HFFc6 (cell line): ENCODE measurements around the gene TYW1B. TPM values are rescaled to one million over a fixed set of nuclear protein-coding genes. Genes with fewer than 3 reads are reported as not detected.
"Not testable (repeated sequence)": the region's sequence is repeated elsewhere in the genome, so short reads cannot be mapped to it uniquely, and the experiment has no call there.

Source experiments
- DNase-seq: peaks from one replicate; pipeline ENCODE4 v3.0.0-alpha.2; 2018
- H3K27ac Mint-ChIP-seq: 2 replicates; pipeline ENCODE4 v1.8.0; 2020; ENCODE audit warnings: mild to moderate bottlenecking, mixed read lengths
- H3K27me3 Mint-ChIP-seq: 2 replicates; pipeline ENCODE4 v1.8.0; 2021; ENCODE audit warnings: mild to moderate bottlenecking, moderate library complexity, mixed read lengths; ENCODE audit not compliant: insufficient read depth
- H3K36me3 Mint-ChIP-seq: 2 replicates; pipeline ENCODE4 v1.8.0; 2021; ENCODE audit warnings: low read depth, mixed read lengths
- H3K4me1 Mint-ChIP-seq: 2 replicates; pipeline ENCODE4 v1.8.0; 2020; ENCODE audit warnings: low read depth, mixed read lengths
- H3K4me3 Mint-ChIP-seq: 2 replicates; pipeline ENCODE4 v1.8.0; 2020; ENCODE audit warnings: mild to moderate bottlenecking, moderate library complexity, mixed read lengths
- H3K9me3 Mint-ChIP-seq: 2 replicates; pipeline ENCODE4 v1.8.0; 2020; ENCODE audit warnings: mild to moderate bottlenecking, mixed read lengths
- total RNA-seq, 6 experiments: library from RNA; stranded (reverse); fragmentation: NEBNext Ultra II Directional; extraction: Animal tissue kit (Norgen Biotek cat#: 25700); gene quantifications; 2 replicates in 1 of 6; 3 replicates in 5 of 6; pipeline ENCODE4 v1.2.3, GENCODE V29; 2021
- TF ChIP-seq, protein P1 (sequence below): fragments of 200-600 bp; sonication (generic); IDR thresholded peaks from 2 replicates; pipeline ENCODE4 v1.5.0; 2021; ENCODE audit warnings: antibody characterized with exemption, mild to moderate bottlenecking

The TYW1B gene
- total RNA-seq, 6 experiments from 2014 or later: 3.0 to 3.9 (median 3.6) TPM

DNA sequence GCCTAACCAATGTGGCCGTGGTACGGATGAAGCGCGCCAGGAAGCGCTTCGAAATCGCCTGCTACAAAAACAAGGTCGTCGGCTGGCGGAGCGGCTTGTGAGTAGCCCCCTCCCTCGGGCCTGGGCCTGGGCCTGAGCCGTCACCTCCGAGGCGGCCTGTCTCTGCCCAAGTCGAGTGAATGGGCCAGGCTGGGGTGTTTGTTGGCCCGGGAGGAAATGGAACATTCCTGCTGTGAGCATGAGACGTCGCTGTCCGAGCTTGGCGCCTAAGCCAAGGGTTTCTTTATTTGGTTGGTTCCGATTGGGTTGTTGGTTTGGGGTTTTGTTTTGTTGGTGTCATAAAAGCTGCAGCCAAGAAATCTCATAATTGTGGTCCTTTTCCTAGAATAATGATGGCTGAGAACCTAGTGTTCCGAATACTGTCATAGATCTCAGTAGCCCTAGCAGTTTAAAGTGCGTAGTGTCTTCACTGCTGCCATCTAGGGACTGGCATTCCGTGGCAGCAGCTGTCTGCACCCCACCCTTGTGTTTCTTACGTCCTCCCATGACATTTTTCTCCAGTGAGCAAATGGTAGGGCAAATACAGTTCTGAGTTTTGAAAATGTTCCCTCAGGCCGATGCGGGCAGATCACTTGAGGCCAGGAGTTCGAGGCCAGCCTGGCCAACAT is 1.8 kb upstream of the TYW1B start:
- peak; percentile 90 for DNase-seq
- TF ChIP-seq, protein P1, sequence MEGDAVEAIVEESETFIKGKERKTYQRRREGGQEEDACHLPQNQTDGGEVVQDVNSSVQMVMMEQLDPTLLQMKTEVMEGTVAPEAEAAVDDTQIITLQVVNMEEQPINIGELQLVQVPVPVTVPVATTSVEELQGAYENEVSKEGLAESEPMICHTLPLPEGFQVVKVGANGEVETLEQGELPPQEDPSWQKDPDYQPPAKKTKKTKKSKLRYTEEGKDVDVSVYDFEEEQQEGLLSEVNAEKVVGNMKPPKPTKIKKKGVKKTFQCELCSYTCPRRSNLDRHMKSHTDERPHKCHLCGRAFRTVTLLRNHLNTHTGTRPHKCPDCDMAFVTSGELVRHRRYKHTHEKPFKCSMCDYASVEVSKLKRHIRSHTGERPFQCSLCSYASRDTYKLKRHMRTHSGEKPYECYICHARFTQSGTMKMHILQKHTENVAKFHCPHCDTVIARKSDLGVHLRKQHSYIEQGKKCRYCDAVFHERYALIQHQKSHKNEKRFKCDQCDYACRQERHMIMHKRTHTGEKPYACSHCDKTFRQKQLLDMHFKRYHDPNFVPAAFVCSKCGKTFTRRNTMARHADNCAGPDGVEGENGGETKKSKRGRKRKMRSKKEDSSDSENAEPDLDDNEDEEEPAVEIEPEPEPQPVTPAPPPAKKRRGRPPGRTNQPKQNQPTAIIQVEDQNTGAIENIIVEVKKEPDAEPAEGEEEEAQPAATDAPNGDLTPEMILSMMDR: peak; percentile 68
- Mint-ChIP-seq H3K27ac (peak overlapping the region; percentile 94), H3K4me3 (peak overlapping the region; percentile 93), H3K4me1 (peaks cover 22% of the 10 kb centered on the region; the same call in 1 of the 2 replicates), H3K36me3 (peaks cover 21% of the 10 kb centered on the region)
- not testable (repeated sequence) for H3K9me3 Mint-ChIP-seq, H3K27me3 Mint-ChIP-seq

DNA sequence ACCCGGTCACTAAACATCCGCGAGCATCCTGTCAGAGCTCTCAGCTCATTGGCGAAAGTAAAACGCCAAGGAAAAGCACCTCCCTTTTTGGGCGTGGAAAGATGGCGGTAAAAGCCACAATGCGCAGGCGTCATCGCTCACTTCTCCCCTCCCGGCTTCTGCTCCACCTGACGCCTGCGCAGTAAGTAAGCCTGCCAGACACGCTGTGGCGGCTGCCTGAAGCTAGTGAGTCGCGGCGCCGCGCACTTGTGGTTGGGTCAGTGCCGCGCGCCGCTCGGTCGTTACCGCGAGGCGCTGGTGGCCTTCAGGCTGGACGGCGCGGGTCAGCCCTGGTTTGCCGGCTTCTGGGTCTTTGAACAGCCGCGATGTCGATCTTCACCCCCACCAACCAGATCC is 1.3 kb upstream of the TYW1B start:
- not testable (repeated sequence) for H3K9me3 Mint-ChIP-seq
- H3K4me1 Mint-ChIP-seq: peaks cover 24% of the 10 kb centered on the region

DNA sequence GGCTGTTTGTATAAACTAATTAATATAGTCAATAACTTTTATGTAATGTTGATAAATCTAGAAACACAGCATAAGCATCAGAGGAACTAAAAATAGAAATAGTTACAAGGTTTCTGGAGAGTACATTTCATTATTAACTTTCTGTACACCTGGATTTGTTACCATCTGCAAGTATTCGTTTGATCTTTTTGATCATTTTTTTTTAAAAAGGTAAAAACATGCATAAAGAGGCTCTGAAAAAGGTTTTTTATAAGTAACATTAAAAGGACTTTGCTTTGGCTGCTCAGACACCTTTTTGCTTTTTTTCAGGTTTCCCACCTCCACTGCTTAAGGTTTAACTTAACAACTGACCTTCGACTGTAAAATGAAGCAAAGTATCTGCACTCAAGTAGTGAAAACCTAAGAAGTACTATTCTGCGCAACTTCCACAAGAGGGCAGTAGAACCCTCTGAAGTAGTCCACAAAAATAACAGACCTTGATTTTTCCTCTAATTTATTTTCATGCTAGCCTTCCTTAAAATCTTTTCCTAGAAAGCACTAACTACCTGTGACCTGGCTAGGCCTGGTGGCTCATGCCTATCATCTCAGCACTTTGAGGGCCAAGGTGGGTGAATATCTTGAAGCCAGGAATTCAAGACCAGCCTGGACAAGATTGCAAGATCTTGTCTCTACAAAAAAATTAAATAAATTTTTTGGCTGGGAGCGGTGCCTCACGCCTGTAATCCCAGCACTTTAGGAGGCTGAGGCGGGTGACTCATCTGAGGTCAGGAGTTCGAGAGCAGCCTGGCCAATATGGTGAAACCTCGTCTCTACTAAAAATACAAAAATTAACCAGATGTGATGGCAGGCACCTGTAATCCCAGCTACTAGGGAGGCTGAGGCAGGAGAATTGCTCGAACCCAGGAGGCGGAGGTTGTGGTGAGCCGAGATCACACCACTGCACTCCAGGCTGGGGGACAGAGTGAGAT is 4.0 kb downstream of the TYW1B start:
- TF ChIP-seq, protein P1: peak; percentile 76
- not testable (repeated sequence) for H3K36me3 Mint-ChIP-seq, H3K27me3 Mint-ChIP-seq, H3K9me3 Mint-ChIP-seq, H3K4me3 Mint-ChIP-seq
- Mint-ChIP-seq H3K4me1 (peaks cover 18% of the 10 kb centered on the region), H3K27ac (peak overlapping the region; percentile 62)
- peak; percentile 60 for DNase-seq

More for the DNA sequence above, 1.3 kb upstream of the TYW1B start:
- Mint-ChIP-seq H3K36me3 (peaks cover 21% of the 10 kb centered on the region), H3K4me3 (peak overlapping the region; percentile 93), H3K27ac (peak overlapping the region; percentile 94)
- not testable (repeated sequence) for H3K27me3 Mint-ChIP-seq
- DNase-seq: peak; percentile 99

DNA sequence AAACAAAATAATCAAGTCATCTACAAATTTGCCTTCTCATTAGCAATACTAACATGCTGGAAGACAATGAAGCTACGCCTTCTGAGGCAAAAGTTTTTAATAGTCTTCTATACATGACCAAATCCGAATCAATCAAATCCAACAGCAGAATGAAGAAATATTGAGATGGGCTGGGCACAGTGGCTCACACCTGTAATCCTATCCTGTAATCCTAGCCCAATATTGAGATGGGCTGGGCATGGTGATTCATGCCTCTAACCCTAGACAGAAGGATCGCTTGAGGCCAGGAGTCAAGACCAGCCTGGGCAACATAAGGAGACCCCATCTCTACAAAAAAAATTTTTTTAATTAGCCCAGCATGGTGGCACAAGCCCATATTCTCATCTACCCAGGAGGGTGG is 5.5 kb downstream of the TYW1B start:
- H3K27ac Mint-ChIP-seq, H3K4me3 Mint-ChIP-seq, DNase-seq, H3K9me3 Mint-ChIP-seq, H3K27me3 Mint-ChIP-seq: not testable (repeated sequence)
- Mint-ChIP-seq H3K4me1 (peaks cover 17% of the 10 kb centered on the region), H3K36me3 (peaks cover 14% of the 10 kb centered on the region)

DNA sequence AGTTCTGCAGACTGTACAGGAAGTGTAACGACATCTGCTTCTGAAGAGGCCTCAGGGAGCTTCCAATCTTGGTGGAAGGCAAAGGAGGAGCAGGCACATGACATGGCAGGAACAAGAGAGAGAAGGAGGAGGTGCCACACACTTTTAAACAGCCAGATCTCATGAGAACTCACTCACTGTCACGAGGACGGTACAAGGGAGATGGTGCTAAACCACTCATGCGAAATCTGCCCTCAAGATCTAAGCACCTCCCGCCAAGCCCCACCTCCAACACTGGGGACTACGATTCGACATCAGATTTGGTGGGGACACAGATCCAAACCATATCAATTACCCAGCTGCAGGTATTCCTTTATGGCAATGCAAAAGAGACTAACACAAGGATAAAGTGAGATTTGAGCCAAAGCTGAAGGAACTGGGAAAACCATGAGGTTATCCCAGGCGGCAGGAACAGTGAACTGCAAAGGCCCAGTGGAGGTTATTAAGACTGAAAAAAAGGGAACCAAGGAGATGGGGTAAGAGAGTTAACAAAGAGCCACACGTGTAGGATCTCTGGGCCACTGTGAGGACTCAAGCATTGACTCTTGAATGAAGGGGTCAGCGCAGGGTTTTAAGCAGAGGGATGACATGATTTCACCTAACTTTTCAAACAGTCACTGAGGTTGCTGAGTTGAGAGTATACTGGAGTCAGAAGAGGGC is 9.2 kb downstream of the TYW1B start:
- not testable (repeated sequence) for H3K27ac Mint-ChIP-seq, H3K4me1 Mint-ChIP-seq, H3K9me3 Mint-ChIP-seq, H3K27me3 Mint-ChIP-seq, DNase-seq, H3K4me3 Mint-ChIP-seq
- H3K36me3 Mint-ChIP-seq: peaks cover 18% of the 10 kb centered on the region

DNA sequence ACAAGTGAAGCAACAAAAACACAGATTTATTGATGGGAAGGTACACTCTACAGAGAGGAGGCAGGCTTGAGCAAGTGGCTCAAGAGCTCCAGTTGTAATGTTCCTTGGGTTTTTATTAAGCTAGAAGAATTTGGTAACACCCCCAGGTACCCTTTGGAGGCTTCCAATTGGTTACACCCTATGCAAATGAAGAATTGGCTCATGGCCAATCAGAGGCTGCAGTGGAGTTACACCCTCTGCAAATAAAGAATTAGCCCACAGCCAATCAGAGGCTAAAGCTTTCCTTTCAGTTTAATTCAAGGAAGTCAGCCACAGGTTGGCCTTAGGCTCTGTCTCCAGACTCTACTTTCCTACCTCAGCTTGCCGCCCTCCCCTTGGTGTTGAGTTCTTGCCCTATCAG is 10.3 kb downstream of the TYW1B start:
- not testable (repeated sequence) for H3K4me3 Mint-ChIP-seq, H3K9me3 Mint-ChIP-seq, DNase-seq, H3K27me3 Mint-ChIP-seq, H3K4me1 Mint-ChIP-seq, H3K27ac Mint-ChIP-seq
- peaks cover 18% of the 10 kb centered on the region for H3K36me3 Mint-ChIP-seq

DNA sequence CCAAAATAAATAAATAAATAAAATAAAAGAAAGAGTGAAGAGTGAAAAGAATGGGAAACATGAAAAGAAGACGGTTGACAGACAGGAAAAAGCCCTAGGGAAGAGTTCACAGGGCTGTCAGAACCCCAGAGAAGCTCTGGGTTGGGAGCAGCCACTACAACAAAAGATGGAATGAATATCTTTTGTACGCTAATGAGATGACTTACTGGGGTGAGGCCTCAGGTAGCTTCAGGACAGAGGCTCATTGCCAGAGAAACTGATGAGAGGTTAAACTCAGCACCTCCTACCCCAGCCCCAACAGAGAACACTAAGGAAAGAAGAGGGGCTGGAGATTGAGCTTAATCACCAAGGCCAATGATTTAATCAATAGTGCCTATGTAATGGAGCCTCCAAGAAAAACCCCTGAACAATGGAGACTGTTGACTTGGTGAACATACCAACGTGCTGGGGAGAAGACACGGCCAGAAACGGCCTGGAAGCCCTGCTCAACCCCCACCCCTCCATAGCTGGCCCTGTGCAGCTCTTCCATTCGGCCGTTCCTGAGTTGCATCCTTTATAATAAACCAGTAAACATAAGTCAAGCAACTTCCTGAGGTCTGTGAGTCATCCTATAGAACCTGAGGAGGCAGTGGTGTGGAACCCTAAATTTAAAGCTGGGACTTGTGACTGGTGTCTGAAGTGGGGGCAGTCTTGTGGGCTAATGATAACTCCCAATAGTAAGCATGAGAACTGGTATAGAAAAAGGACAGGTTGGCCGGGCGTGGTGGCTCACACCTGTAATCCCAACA is 11.4 kb downstream of the TYW1B start:
- not testable (repeated sequence) for H3K9me3 Mint-ChIP-seq, H3K4me1 Mint-ChIP-seq, H3K27ac Mint-ChIP-seq, DNase-seq, H3K27me3 Mint-ChIP-seq, H3K4me3 Mint-ChIP-seq
- peaks cover 18% of the 10 kb centered on the region for H3K36me3 Mint-ChIP-seq

DNA sequence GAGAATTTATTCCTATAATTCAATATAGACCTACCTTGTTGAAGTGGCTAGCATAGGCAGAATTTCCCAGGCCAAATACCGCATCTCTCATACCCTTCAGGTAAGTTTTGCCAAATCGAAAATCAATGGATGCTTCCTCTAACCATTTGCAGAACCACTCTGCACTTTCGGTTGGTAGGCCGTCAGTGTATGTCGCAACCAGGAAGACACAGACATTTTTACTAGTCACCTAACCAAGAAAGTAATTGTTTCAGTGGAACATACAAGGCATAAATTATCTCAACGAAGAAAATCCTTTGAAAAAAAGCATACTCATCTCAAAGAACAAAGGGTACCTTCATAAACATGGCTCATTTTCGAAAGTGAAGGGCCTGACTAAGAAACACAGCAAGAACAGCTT is 17.6 kb downstream of the TYW1B start:
- not testable (repeated sequence) for H3K9me3 Mint-ChIP-seq, H3K27ac Mint-ChIP-seq, H3K4me3 Mint-ChIP-seq, H3K27me3 Mint-ChIP-seq, DNase-seq
- H3K4me1 Mint-ChIP-seq: peaks cover 13% of the 10 kb centered on the region
- H3K36me3 Mint-ChIP-seq: peaks cover 16% of the 10 kb centered on the region

DNA sequence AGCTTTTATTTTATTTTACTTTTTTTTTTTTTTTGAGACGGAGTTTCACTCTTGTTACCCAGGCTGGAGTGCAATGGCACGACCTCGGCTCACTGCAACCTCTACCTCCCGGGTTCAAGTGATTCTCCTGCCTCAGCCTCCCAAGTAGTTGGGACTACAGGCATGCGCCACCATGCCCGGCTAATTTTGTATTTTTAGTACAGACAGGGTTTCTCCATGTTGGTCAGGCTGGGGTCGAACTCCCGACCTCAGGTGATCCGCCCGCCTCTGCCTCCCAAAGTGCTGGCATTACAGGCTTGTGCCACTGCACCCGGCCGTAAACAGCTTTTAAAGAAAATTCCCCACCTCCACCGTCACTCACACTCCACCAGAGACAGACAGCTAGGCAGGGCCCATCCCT is 19.5 kb downstream of the TYW1B start:
- not testable (repeated sequence) for DNase-seq, H3K27me3 Mint-ChIP-seq, H3K4me3 Mint-ChIP-seq, H3K9me3 Mint-ChIP-seq, H3K27ac Mint-ChIP-seq
- peaks cover 20% of the 10 kb centered on the region for H3K4me1 Mint-ChIP-seq
- H3K36me3 Mint-ChIP-seq: peaks cover 16% of the 10 kb centered on the region

DNA sequence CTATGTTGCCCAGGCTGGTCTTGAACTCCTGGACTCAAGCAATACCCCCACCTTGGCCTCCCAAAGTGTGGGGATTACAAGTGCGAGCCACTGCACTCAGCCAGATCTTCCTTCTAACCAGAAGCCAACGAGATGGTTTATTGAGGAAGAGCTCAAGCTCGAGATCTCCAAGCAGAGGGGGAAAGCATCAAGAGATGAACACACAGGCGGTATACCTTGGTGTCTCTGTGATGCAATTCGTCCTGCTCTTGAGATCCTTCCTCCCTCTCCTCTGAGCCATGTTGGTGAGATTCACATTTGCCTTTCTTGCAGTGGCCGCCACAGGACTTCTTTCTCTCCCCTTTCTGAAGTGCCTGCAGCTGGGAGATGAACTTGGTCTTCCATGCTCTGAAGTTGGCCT is 21.1 kb downstream of the TYW1B start:
- not testable (repeated sequence) for H3K4me3 Mint-ChIP-seq, DNase-seq, H3K9me3 Mint-ChIP-seq, H3K27ac Mint-ChIP-seq, H3K27me3 Mint-ChIP-seq
- Mint-ChIP-seq H3K36me3 (peaks cover 16% of the 10 kb centered on the region), H3K4me1 (peaks cover 27% of the 10 kb centered on the region)
